ENCODE results near the gene OR52N2.

DNA sequence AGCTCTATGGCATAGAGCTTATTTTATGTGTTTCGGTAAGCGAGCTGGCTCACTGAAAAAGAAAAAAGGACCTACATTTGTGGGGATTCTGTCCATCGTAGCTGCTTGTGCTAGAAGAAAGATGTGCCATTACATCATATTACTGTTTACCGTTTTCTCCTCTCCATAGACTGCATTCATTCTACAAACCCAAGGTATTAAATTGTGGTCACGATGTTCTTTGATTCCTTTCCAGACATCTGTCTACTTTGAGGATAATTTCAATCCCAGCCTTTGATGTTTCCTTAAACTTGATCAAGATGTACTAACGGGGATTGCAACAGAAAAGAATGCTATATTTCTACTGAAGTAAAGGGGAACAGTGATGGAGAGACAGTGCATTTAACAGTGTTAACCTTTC is 12.2 kb upstream of the OR52N2 start:
- TF ChIP-seq POLR2AphosphoS5 (IDR thresholded peaks at IDR 0.05; ENCODE audit: borderline replicate concordance, low read depth, low read length): no peak
- no peak for TF ChIP-seq EZH2 (IDR thresholded peaks at IDR 0.05)
- TF ChIP-seq FOXP2 (optimal IDR thresholded peaks at IDR 0.05; ENCODE audit: control extremely low read depth, extremely low read length, insufficient read depth): no peak
